OCI-LY1 (cell line): ENCODE measurements around the gene ANXA6.

Experiments
- H2AFZ ChIP-seq: fragments of 200-600 bp; sonication (generic), shearing (Covaris generic); 2 replicates; pipeline ENCODE4 v1.6.0; 2014; ENCODE audit warnings: antibody characterized with exemption, mild to moderate bottlenecking, low read length
- H3F3A ChIP-seq: fragments of 200-600 bp; sonication (generic), shearing (Covaris generic); 2 replicates; pipeline ENCODE4 v1.6.0; 2014; ENCODE audit warnings: mild to moderate bottlenecking, antibody characterized with exemption, low read length, moderate library complexity; ENCODE audit not compliant: insufficient read depth
- H3K27ac ChIP-seq: fragments of 200-600 bp; sonication (generic); 2 replicates; pipeline ENCODE4 v1.5.1; 2014; ENCODE audit warnings: low read length, mixed run types, mild to moderate bottlenecking, low read depth; ENCODE audit not compliant: poor library complexity, severe bottlenecking
- H3K27me3 ChIP-seq: fragments of 200-600 bp; sonication (generic); 2 replicates; pipeline ENCODE4 v1.6.0; 2014; ENCODE audit warnings: antibody characterized with exemption, mild to moderate bottlenecking, low read length, moderate library complexity; ENCODE audit not compliant: insufficient read depth
- H3K36me3 ChIP-seq: fragments of 200-600 bp; sonication (generic); 2 replicates; pipeline ENCODE4 v1.6.1; 2014; ENCODE audit warnings: mild to moderate bottlenecking, antibody characterized with exemption, low read length, moderate library complexity, mixed read lengths; ENCODE audit not compliant: insufficient read depth
- H3K4me1 ChIP-seq: fragments of 200-600 bp; sonication (generic); 2 replicates; pipeline ENCODE4 v1.5.1; 2014; ENCODE audit warnings: mild to moderate bottlenecking, low read length, moderate library complexity; ENCODE audit not compliant: insufficient read depth, severe bottlenecking
- H3K4me2 ChIP-seq: fragments of 200-600 bp; sonication (generic), shearing (Covaris generic); 2 replicates; pipeline ENCODE4 v1.6.1; 2014; ENCODE audit warnings: low read length
- H3K4me3 ChIP-seq: fragments of 200-600 bp; sonication (generic); 2 replicates; pipeline ENCODE4 v1.5.1; 2014; ENCODE audit warnings: low read length, low read depth, mild to moderate bottlenecking, mixed read lengths; ENCODE audit not compliant: poor library complexity, severe bottlenecking
- H3K79me2 ChIP-seq: fragments of 200-600 bp; shearing (Covaris generic); 2 replicates; pipeline ENCODE4 v1.6.1; 2016; ENCODE audit warnings: mixed run types, low read length, mixed read lengths; ENCODE audit not compliant: insufficient read depth
- H3K9ac ChIP-seq: fragments of 200-600 bp; sonication (generic), shearing (Covaris generic); 2 replicates; pipeline ENCODE4 v1.6.1; 2014; ENCODE audit warnings: mild to moderate bottlenecking, low read length, mixed read lengths
- H3K9me2 ChIP-seq: fragments of 200-600 bp; sonication (generic), shearing (Covaris generic); 2 replicates; pipeline ENCODE4 v1.6.1; 2014; ENCODE audit warnings: low read depth, mild to moderate bottlenecking, low read length, mixed read lengths
- H3K9me3 ChIP-seq: fragments of 200-600 bp; shearing (Covaris generic); 2 replicates; pipeline ENCODE4 v1.6.1; 2014; ENCODE audit warnings: low read length, mixed read lengths
- H4K20me1 ChIP-seq: fragments of 200-600 bp; sonication (generic), shearing (Covaris generic); 2 replicates; pipeline ENCODE4 v1.6.0; 2016; ENCODE audit warnings: mild to moderate bottlenecking, low read length; ENCODE audit not compliant: insufficient read depth
- EZH2 ChIP-seq: fragments of 200-600 bp; sonication (generic), shearing (Covaris generic); IDR thresholded peaks from 2 replicates; pipeline ENCODE4 v1.8.0; 2017; ENCODE audit warnings: borderline replicate concordance, mixed run types, mild to moderate bottlenecking, antibody characterized with exemption, low read length, moderate library complexity, mixed read lengths
- TF ChIP-seq, protein P1 (sequence below): fragments of 200-600 bp; sonication (generic), shearing (Covaris generic); IDR thresholded peaks from 2 replicates; pipeline ENCODE4 v1.5.1; 2017; ENCODE audit warnings: mild to moderate bottlenecking, antibody characterized with exemption, low read length, moderate library complexity, mixed read lengths

The ANXA6 gene

DNA sequence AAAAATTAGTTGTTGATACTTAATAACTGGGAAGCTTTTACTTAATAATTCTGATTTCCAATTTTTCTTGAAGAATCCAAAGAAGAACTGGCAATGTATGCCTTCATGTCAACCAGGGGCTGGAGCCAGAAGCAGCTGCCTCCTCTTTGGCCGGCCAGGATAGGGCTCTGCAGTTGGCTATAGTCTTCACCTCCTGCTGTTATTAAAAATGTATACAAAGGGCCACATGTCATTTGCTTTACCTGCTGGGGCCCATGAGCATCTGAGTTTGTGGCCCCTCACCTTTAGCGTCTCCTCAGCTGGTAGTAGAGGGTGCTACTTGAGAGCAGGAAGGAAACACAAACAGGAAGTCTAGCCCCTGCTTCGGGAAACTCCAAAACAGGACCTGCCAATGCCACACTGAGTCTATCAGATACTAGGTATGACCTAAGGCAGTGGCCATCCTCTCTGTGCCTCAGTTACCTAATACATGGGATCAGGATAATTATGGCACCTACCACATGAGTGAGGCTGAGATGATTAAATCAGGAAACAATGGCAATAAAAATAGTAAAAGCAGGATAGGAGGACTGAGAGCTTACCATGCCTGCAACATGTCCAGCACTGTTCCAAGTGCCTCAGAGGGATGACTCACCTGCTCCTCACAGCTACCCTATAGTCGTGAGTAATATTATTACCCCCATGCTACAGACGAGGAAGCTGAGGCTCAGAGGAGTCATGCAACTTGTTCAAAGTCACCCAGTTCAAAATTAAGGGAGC lies 45.0 kb upstream of the ANXA6 start:
- Histone ChIP-seq H3K4me2 (peak overlapping the region; percentile 3; the same call in 1 of the 2 replicates), H3K36me3 (peaks cover 70% of the 10 kb centered on the region), H3F3A (no peaks in the 10 kb centered on the region), H3K4me1 (peaks cover 51% of the 10 kb centered on the region), H3K9me2 (no peaks in the 10 kb centered on the region), H3K9ac (no peak overlapping the region; the same call in 1 of the 2 replicates), H3K27me3 (no peaks in the 10 kb centered on the region), H3K27ac (peak overlapping the region; percentile 76), H3K79me2 (peaks cover 5% of the 10 kb centered on the region; the same call in 1 of the 2 replicates), H2AFZ (no peak overlapping the region), H4K20me1 (no peaks in the 10 kb centered on the region), H3K4me3 (no peak overlapping the region), H3K9me3 (no peaks in the 10 kb centered on the region)
- TF ChIP-seq, protein P1, sequence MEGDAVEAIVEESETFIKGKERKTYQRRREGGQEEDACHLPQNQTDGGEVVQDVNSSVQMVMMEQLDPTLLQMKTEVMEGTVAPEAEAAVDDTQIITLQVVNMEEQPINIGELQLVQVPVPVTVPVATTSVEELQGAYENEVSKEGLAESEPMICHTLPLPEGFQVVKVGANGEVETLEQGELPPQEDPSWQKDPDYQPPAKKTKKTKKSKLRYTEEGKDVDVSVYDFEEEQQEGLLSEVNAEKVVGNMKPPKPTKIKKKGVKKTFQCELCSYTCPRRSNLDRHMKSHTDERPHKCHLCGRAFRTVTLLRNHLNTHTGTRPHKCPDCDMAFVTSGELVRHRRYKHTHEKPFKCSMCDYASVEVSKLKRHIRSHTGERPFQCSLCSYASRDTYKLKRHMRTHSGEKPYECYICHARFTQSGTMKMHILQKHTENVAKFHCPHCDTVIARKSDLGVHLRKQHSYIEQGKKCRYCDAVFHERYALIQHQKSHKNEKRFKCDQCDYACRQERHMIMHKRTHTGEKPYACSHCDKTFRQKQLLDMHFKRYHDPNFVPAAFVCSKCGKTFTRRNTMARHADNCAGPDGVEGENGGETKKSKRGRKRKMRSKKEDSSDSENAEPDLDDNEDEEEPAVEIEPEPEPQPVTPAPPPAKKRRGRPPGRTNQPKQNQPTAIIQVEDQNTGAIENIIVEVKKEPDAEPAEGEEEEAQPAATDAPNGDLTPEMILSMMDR = no peak
- TF ChIP-seq EZH2 = no peak

DNA sequence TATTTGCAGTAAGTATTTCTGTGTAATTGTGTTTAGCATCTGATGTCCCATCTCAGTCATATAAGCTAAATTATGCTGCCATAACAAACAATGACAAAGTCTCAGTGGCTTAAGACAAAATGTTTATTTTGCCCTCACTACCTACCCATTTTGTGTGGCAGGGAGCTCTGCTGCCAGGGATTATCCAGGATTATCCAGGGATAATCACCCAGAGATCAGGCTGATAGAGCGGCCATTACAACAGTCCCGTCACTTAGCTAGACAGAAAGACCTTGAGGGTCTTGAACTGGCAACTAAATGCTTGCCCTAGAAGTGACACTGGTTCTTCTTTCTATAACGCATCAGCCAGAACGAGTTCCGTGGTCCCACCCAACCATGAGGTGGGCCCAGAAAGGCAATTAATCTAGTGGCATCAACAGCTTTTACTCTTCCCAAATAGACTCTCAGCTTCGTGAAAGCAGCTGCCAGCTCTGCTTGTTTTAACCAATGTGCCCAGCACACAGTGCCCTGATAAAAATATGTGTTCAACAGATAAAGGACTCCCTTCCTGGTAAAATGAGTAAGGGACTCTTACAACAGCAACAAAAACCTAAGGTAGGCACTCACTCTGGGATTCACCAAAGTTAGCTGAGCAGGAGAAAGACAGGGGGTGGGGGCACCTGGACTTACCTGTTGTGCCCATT lies 43.5 kb upstream of the ANXA6 start:
- H3F3A ChIP-seq = no peaks in the 10 kb centered on the region
- no peaks in the 10 kb centered on the region for H3K27me3 ChIP-seq
- H3K4me3 ChIP-seq = no peak overlapping the region
- no peaks in the 10 kb centered on the region for H4K20me1 ChIP-seq
- H2AFZ ChIP-seq = no peak overlapping the region
- H3K79me2 ChIP-seq = 0 out of 2 replicates have a peak, but pooled peaks cover 3% of the 10 kb centered on the region
- H3K9ac ChIP-seq = no peak overlapping the region
- H3K27ac ChIP-seq = peak overlapping the region; percentile 66
- H3K9me3 ChIP-seq = no peaks in the 10 kb centered on the region
- H3K9me2 ChIP-seq = no peaks in the 10 kb centered on the region
- no peak for TF ChIP-seq EZH2
- TF ChIP-seq, protein P1 = no peak
- H3K4me2 ChIP-seq = no peak overlapping the region
- H3K4me1 ChIP-seq = peaks cover 63% of the 10 kb centered on the region
- H3K36me3 ChIP-seq = peaks cover 82% of the 10 kb centered on the region

GRCh38 chr5:151199581-151200185 lies 42.1 kb upstream of the ANXA6 start:
- no peaks in the 10 kb centered on the region for H3K27me3 ChIP-seq
- no peaks in the 10 kb centered on the region for H3K9me3 ChIP-seq
- H3K79me2 ChIP-seq = 0 out of 2 replicates have a peak, but pooled peaks cover 3% of the 10 kb centered on the region
- no peak overlapping the region for H3K4me2 ChIP-seq
- no peak overlapping the region for H2AFZ ChIP-seq
- peaks cover 86% of the 10 kb centered on the region for H3K36me3 ChIP-seq
- peaks cover 57% of the 10 kb centered on the region for H3K4me1 ChIP-seq
- no peaks in the 10 kb centered on the region for H4K20me1 ChIP-seq
- no peak overlapping the region for H3K9ac ChIP-seq
- no peak overlapping the region for H3K4me3 ChIP-seq
- TF ChIP-seq, protein P1 = no peak
- no peak for TF ChIP-seq EZH2
- H3K27ac ChIP-seq = peak overlapping the region; percentile 94
- no peaks in the 10 kb centered on the region for H3K9me2 ChIP-seq
- H3F3A ChIP-seq = no peaks in the 10 kb centered on the region
